ENCODE measurements around the gene SMLR1. TPM values are rescaled to one million over a fixed set of nuclear protein-coding genes. Genes with fewer than 3 reads are reported as not detected.

SMLR1 gene
- total and polyA plus RNA-seq, 10 of the 15 experiments (the other 5 are each of a cell fraction or from before 2014, with no cell fraction given) = 0.10 TPM; not detected in 9

DNA sequence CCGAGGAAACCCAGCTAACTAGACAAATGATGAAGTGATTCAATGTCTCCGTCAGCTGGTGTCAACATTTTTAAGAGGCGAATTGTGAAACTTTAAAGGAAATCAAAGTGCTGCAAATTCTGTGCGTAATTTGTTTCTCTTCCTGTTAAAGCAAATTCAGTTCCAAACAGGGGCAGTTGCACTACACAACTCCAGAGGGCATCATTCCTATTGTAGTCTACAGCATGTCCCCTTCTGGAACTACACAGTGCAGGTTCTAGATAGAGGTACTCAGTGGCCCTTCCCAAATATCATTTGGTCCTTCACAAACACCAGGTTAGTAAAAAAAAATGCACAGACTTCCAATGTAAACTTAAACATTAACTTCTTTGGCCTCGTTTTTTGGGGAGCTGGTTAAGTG lies 38.3 kb upstream of the SMLR1 start:
- no peaks in the 10 kb centered on the region for H3K9me3 ChIP-seq (replicated peaks; ENCODE audit: control insufficient read depth, insufficient read depth, low read length)
- ChIA-PET POLR2A (interaction anchor here (0.8 kb wide), 1 partner anchor 508 kb away, joined by 3 read pairs; no protein-coding TSS in a partner anchor), RAD21 (ENCODE audit: unreplicated experiment) (no interaction called here), SMC1A (ENCODE audit: uncharacterized antibody, unreplicated experiment) (interaction anchor here (0.6 to 1.6 kb wide), 4 partner anchors 12 to 576 kb away, joined by 3 to 6 read pairs (median 4); no protein-coding TSS in a partner anchor), CTCF (interaction anchor here (1.1 to 1.3 kb wide), 3 partner anchors 9 to 83 kb away, joined by 3 to 5 read pairs (median 4); no protein-coding TSS in a partner anchor)
- FAIRE-seq (no peak), ATAC-seq (no peak), DNase-seq (ENCODE audit: low read depth, low spot score) (no peak)
- no peak overlapping the region for H3K4me2 ChIP-seq (ENCODE audit: control insufficient read depth, insufficient read depth)
- no peak for TF ChIP-seq IKZF1 (conservative IDR thresholded peaks at IDR 0.05)
- no peak for TF ChIP-seq NFYB (IDR thresholded peaks at IDR 0.05; ENCODE audit: insufficient read depth, low read depth, low read length)
- no peak for TF ChIP-seq NFYA (IDR thresholded peaks at IDR 0.05; ENCODE audit: borderline replicate concordance, low read depth, low read length)
- TF ChIP-seq, protein P1, sequence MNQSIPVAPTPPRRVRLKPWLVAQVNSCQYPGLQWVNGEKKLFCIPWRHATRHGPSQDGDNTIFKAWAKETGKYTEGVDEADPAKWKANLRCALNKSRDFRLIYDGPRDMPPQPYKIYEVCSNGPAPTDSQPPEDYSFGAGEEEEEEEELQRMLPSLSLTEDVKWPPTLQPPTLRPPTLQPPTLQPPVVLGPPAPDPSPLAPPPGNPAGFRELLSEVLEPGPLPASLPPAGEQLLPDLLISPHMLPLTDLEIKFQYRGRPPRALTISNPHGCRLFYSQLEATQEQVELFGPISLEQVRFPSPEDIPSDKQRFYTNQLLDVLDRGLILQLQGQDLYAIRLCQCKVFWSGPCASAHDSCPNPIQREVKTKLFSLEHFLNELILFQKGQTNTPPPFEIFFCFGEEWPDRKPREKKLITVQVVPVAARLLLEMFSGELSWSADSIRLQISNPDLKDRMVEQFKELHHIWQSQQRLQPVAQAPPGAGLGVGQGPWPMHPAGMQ (IDR thresholded peaks at IDR 0.05; ENCODE audit: borderline replicate concordance) = no peak
- intact Hi-C loops (cut with micrococcal nuclease; ENCODE audit: unreplicated experiment) = no loop called here
- 62% methylated on average over 5 of the region's 5 CpGs for WGBS (ENCODE audit: insufficient coverage, insufficient replicate concordance, low lambda C conversion rate, missing lambda C conversion rate)
- BruUV-seq (replicated peaks) = no TSS peak
- H4K20me1 ChIP-seq (ENCODE audit: control insufficient read depth, insufficient read depth) = no peaks in the 10 kb centered on the region
- no peak overlapping the region for H3K9ac ChIP-seq (ENCODE audit: control insufficient read depth, insufficient read depth, low read length)
- no peak overlapping the region for H3K4me3 ChIP-seq
- no peaks in the 10 kb centered on the region for H3K27me3 ChIP-seq (replicated peaks in 1 of 2; ENCODE audit: control insufficient read depth in 2 of 2, insufficient read depth in 2 of 2, low read length in 1 of 2)
- no peak overlapping the region for H3K27ac ChIP-seq (ENCODE audit: control insufficient read depth, insufficient read depth)
- H3K4me1 ChIP-seq (ENCODE audit: control insufficient read depth, insufficient read depth, low read length) = no peaks in the 10 kb centered on the region
- no peaks in the 10 kb centered on the region for H3K79me2 ChIP-seq (ENCODE audit: control insufficient read depth, insufficient read depth, low read length)
- in situ Hi-C loops (cut with MboI) = no loop called here
- H2AFZ ChIP-seq (ENCODE audit: control insufficient read depth, low read depth, low read length) = no peak overlapping the region
- H3K36me3 ChIP-seq (ENCODE audit: control insufficient read depth in 2 of 2, insufficient read depth in 2 of 2, low read length in 1 of 2) = no peaks in the 10 kb centered on the region

DNA sequence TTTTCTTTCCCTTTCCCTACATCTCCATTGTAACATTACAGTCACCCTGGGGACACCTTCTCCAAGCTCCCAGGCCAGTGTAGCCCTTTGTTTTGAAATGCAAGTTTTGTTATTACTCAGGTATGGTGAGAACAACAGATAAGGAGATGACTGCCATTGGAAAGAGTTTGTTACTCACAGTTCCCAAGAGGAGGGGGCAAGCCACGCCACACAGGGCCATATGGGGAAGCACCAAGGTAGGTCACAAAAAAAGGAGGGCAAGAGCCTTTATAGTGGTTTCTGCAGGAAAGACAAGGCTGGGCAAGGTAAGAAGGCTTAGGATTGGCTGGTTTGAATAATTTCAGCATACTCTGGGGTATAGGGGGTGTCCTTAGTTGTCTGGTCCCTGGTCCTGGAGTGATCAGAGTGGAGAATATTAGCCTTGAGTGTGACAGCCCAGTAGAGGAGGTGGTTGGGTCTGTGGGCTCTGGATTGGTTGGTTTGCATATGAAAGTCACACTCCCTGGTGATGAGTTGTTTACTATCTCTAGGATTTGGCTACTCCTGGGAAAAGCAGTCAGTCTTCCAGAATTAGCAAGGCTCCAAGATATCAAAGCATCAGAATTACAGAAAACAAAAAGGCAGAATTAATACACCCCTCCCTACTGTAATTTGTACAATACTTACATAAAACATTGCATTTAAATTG lies 33.1 kb upstream of the SMLR1 start:
- in situ Hi-C loops (cut with MboI) = no loop called here
- Histone ChIP-seq H3K4me2 (ENCODE audit: control insufficient read depth, insufficient read depth) (no peak overlapping the region), H3K4me3 (no peak overlapping the region), H2AFZ (ENCODE audit: control insufficient read depth, low read depth, low read length) (no peak overlapping the region), H3K79me2 (ENCODE audit: control insufficient read depth, insufficient read depth, low read length) (no peaks in the 10 kb centered on the region), H3K27ac (ENCODE audit: control insufficient read depth, insufficient read depth) (no peak overlapping the region), H4K20me1 (ENCODE audit: control insufficient read depth, insufficient read depth) (no peaks in the 10 kb centered on the region), H3K9me3 (replicated peaks; ENCODE audit: control insufficient read depth, insufficient read depth, low read length) (no peaks in the 10 kb centered on the region), H3K9ac (ENCODE audit: control insufficient read depth, insufficient read depth, low read length) (no peak overlapping the region), H3K36me3 (ENCODE audit: control insufficient read depth in 2 of 2, insufficient read depth in 2 of 2, low read length in 1 of 2) (no peaks in the 10 kb centered on the region), H3K27me3 (replicated peaks in 1 of 2; ENCODE audit: control insufficient read depth in 2 of 2, insufficient read depth in 2 of 2, low read length in 1 of 2) (no peaks in the 10 kb centered on the region), H3K4me1 (ENCODE audit: control insufficient read depth, insufficient read depth, low read length) (no peaks in the 10 kb centered on the region)
- POLR2A ChIA-PET = no interaction called here
- TF ChIP-seq CREM (IDR thresholded peaks at IDR 0.05; ENCODE audit: low read depth) (no peak), POU2F2 (IDR thresholded peaks at IDR 0.05; ENCODE audit: borderline replicate concordance, low read depth, low read length) (no peak)
- FAIRE-seq (no peak), ATAC-seq (no peak), DNase-seq (ENCODE audit: low read depth, low spot score) (no peak)
- CTCF ChIA-PET = no interaction called here
- 0% methylated on average over 1 of the region's 1 CpG for WGBS (ENCODE audit: insufficient coverage, insufficient replicate concordance, low lambda C conversion rate, missing lambda C conversion rate)
- RAD21 ChIA-PET (ENCODE audit: unreplicated experiment) = no interaction called here
- intact Hi-C loops (cut with micrococcal nuclease; ENCODE audit: unreplicated experiment) = no loop called here
- SMC1A ChIA-PET (ENCODE audit: uncharacterized antibody, unreplicated experiment) = interaction anchor here (0.9 to 1.7 kb wide), 3 partner anchors 9 to 88 kb away, joined by 3 to 4 read pairs (median 3); no protein-coding TSS in a partner anchor
- no TSS peak for BruUV-seq (replicated peaks)

Measured in GM12878 (cell line).